HL-60 (cell line): ENCODE measurements around the gene MYRIP.

Experiments used
- CTCF ChIP-seq: IDR thresholded peaks from one replicate; pipeline ENCODE4 v1.5.1; 2011; ENCODE audit warnings: low read length, control low read depth, inconsistent platforms; ENCODE audit not compliant: insufficient read depth
- GABPA ChIP-seq: IDR thresholded peaks from 2 replicates; pipeline ENCODE4 v1.6.1; 2012; ENCODE audit warnings: low read depth
- POLR2AphosphoS5 ChIP-seq: IDR thresholded peaks from 2 replicates; pipeline ENCODE4 v1.6.1; 2012; ENCODE audit warnings: low read depth
- REST ChIP-seq: IDR thresholded peaks from 2 replicates; pipeline ENCODE4 v1.6.1; 2012; ENCODE audit warnings: low read depth; ENCODE audit not compliant: insufficient replicate concordance
- SPI1 ChIP-seq: IDR thresholded peaks from 2 replicates; pipeline ENCODE4 v1.6.1; 2012; ENCODE audit warnings: low read depth, mild to moderate bottlenecking, borderline replicate concordance

- TF ChIP-seq CTCF (no peak), REST (no peak), POLR2AphosphoS5 (no peak), SPI1 (no peak), GABPA (no peak)
Observed at GRCh38 chr3:40213556-40213955, 404.1 kb downstream of the MYRIP start.
